Endothelial cell of umbilical vein (primary cell): Measurements from ENCODE around the gene USP47. TPM values are rescaled to one million over a fixed set of nuclear protein-coding genes. Genes with fewer than 3 reads are reported as not detected.

Experiments used
- BruUV-seq: library from RNA; stranded (reverse); fragments of 400-500 nt; replicated peaks from 2 replicates; lab custom pipeline; 2021; lab: Mats Ljungman, UMichigan
- CTCF ChIA-PET: fragments of 300-600, 350-600 bp; sonication (Branson Sonifier 250); formaldehyde crosslinking; loops from one replicate; lab custom pipeline; 2021; ENCODE audit warnings: antibody characterized with exemption, inconsistent platforms; lab: Charles Lee
- POLR2A ChIA-PET: fragments of 300-600, 350-600 bp; sonication (Branson Sonifier 250); formaldehyde crosslinking; loops from one replicate; lab custom pipeline; 2021; ENCODE audit warnings: antibody characterized with exemption, inconsistent platforms; lab: Charles Lee
- DNase-seq: peaks from one replicate; pipeline ENCODE4 v3.0.0-alpha.2; 2011; ENCODE audit warnings: low read depth, low spot score
- FAIRE-seq: peaks from 2 replicates; lab custom pipeline; 2011; peaks lifted over from hg19 to GRCh38; lab: Jason Lieb, UNC
- H2AFZ ChIP-seq: 2 replicates; pipeline ENCODE4 v1.6.0; 2012; ENCODE audit warnings: low read depth, low read length, control low read depth, inconsistent platforms
- H3K27ac ChIP-seq: 2 replicates; pipeline ENCODE4 v1.5.1; 2011; ENCODE audit warnings: low read depth, mild to moderate bottlenecking, control low read depth, low read length, moderate library complexity; ENCODE audit not compliant: insufficient read depth
- H3K27me3 ChIP-seq, 2 experiments: 2 replicates each; pipeline versions ENCODE4 v1.6.0 to v1.6.1; 2011; ENCODE audit warnings: low read length in 2 of 2, mixed read lengths in 1 of 2; ENCODE audit not compliant: control insufficient read depth in 2 of 2, insufficient read depth in 2 of 2
- H3K36me3 ChIP-seq, 2 experiments: 2 replicates in 1 of 2; 3 replicates in 1 of 2; pipeline ENCODE4 v1.5.1; 2011; ENCODE audit warnings: low read length in 2 of 2, mild to moderate bottlenecking in 1 of 2, moderate library complexity in 1 of 2; ENCODE audit not compliant: control insufficient read depth in 2 of 2, insufficient read depth in 2 of 2; ENCODE audit errors: extremely low read depth in 1 of 2
- H3K4me1 ChIP-seq: 3 replicates; pipeline ENCODE4 v1.5.1; 2011; ENCODE audit warnings: mild to moderate bottlenecking, low read length; ENCODE audit not compliant: control insufficient read depth, insufficient read depth; ENCODE audit errors: extremely low read depth
- H3K4me2 ChIP-seq: 2 replicates; pipeline ENCODE4 v1.6.1; 2011; ENCODE audit warnings: low read length, control low read depth, mixed read lengths; ENCODE audit not compliant: insufficient read depth
- H3K4me3 ChIP-seq, 3 experiments: fragments of 200-600 bp in 1 of 3; sonication (generic), shearing (Covaris generic) in 1 of 3; replicated peaks in 1 of 3; 2 replicates each; pipeline ENCODE4 v1.5.1; 2011 to 2016; ENCODE audit warnings: control low read depth in 3 of 3, low read length in 3 of 3, mild to moderate bottlenecking in 2 of 3, inconsistent platforms in 1 of 3, low read depth in 1 of 3, moderate library complexity in 1 of 3; ENCODE audit not compliant: insufficient read depth in 1 of 3
- H3K79me2 ChIP-seq: 2 replicates; pipeline ENCODE4 v1.6.0; 2012; ENCODE audit warnings: low read length, inconsistent platforms; ENCODE audit not compliant: control insufficient read depth, insufficient read depth
- H3K9ac ChIP-seq: replicated peaks from 2 replicates; pipeline ENCODE3; 2011; ENCODE audit warnings: low read length, control low read depth; ENCODE audit not compliant: insufficient read depth; ENCODE audit errors: extremely low read depth
- H3K9me1 ChIP-seq: replicated peaks from 3 replicates; pipeline ENCODE4 v1.6.0; 2011; ENCODE audit warnings: mild to moderate bottlenecking, low read length; ENCODE audit not compliant: control insufficient read depth, insufficient read depth; ENCODE audit errors: extremely low read depth
- H3K9me3 ChIP-seq: replicated peaks from 2 replicates; pipeline ENCODE4 v1.5.1; 2012; ENCODE audit warnings: low read length, inconsistent platforms; ENCODE audit not compliant: control insufficient read depth, insufficient read depth
- H4K20me1 ChIP-seq: replicated peaks from 2 replicates; pipeline ENCODE3; 2011; ENCODE audit warnings: mild to moderate bottlenecking, low read length; ENCODE audit not compliant: control insufficient read depth, insufficient read depth; ENCODE audit errors: extremely low read depth
- CTCF ChIP-seq, 2 donors: IDR thresholded peaks; 1 replicate in 1 of 2; 2 replicates in 1 of 2; pipeline ENCODE4 v1.5.1; 2011; ENCODE audit warnings: low read length in 2 of 2, mild to moderate bottlenecking in 2 of 2, moderate library complexity in 2 of 2, control low read depth in 1 of 2, inconsistent platforms in 1 of 2, low read depth in 1 of 2; ENCODE audit not compliant: insufficient read depth in 1 of 2; ENCODE audit errors: extremely low read depth in 1 of 2
- EZH2 ChIP-seq: IDR thresholded peaks from 2 replicates; pipeline ENCODE4 v1.6.1; 2012; ENCODE audit warnings: borderline replicate concordance, low read depth, mild to moderate bottlenecking, moderate library complexity, low read length, inconsistent platforms; ENCODE audit not compliant: severe bottlenecking
- FOS ChIP-seq: IDR thresholded peaks from 2 replicates; pipeline ENCODE4 v1.6.1; 2011; ENCODE audit warnings: mild to moderate bottlenecking, low read length, moderate library complexity, borderline replicate concordance; ENCODE audit not compliant: insufficient read depth
- GATA2 ChIP-seq: IDR thresholded peaks from 2 replicates; pipeline ENCODE4 v1.7.0; 2011; ENCODE audit warnings: low read depth, mild to moderate bottlenecking, moderate library complexity, mixed read lengths, low read length; ENCODE audit not compliant: insufficient read length, insufficient read depth
- JUN ChIP-seq: IDR thresholded peaks from 2 replicates; pipeline ENCODE4 v1.6.1; 2011; ENCODE audit warnings: borderline replicate concordance, low read depth; ENCODE audit not compliant: insufficient read length, insufficient read depth
- MYC ChIP-seq: IDR thresholded peaks from one replicate; pipeline ENCODE4 v1.6.1; 2011; ENCODE audit warnings: mild to moderate bottlenecking, low read depth, low read length
- POLR2A ChIP-seq: IDR thresholded peaks from 2 replicates; pipeline ENCODE4 v1.6.1; 2012; ENCODE audit warnings: low read depth, mild to moderate bottlenecking, control low read depth, low read length
- POLR2AphosphoS5 ChIP-seq: IDR thresholded peaks from 2 replicates; pipeline ENCODE4 v1.6.1; 2012; ENCODE audit warnings: low read depth, mild to moderate bottlenecking, control low read depth, low read length, moderate library complexity; ENCODE audit not compliant: insufficient read depth
- dilution Hi-C: fragments of 300-500 bp; cut with MboI; formaldehyde crosslinking; loops from one replicate; pipeline ENCODE4 v1.15.0; 2019; ENCODE audit warnings: low sequenced_read_pairs; ENCODE audit not compliant: extremely low pct_ligation_motif_present
- intact Hi-C: fragments of 100-400 bp; cut with micrococcal nuclease; formaldehyde crosslinking; loops from one replicate; pipeline ENCODE4 v1.10.0; 2022
- polyA plus RNA-seq, 4 experiments: library from polyadenylated mRNA; depleted of rRNA in 3 of 4; stranded (reverse) in 3 of 4; unstranded in 1 of 4; fragments of >200 nt; gene quantifications; 2 replicates each; pipeline versions ENCODE4 v1.2.1 to v1.2.3, GENCODE V29; 2011 to 2012; ENCODE audit warnings: missing spikeins in 1 of 4
- total RNA-seq: library from RNA; stranded (reverse); gene quantifications from 2 replicates; pipeline ENCODE4 v1.2.3, GENCODE V29; 2021
- TF ChIP-seq, protein P1 (sequence below): IDR thresholded peaks from 2 replicates; pipeline ENCODE4 v1.6.1; 2011; ENCODE audit not compliant: insufficient read depth, insufficient read length

The USP47 gene
- total and polyA plus RNA-seq, 2 donors (not counting 3 experiments of a cell fraction or from before 2014, with no cell fraction given) = 7.8 to 38.0 TPM

DNA sequence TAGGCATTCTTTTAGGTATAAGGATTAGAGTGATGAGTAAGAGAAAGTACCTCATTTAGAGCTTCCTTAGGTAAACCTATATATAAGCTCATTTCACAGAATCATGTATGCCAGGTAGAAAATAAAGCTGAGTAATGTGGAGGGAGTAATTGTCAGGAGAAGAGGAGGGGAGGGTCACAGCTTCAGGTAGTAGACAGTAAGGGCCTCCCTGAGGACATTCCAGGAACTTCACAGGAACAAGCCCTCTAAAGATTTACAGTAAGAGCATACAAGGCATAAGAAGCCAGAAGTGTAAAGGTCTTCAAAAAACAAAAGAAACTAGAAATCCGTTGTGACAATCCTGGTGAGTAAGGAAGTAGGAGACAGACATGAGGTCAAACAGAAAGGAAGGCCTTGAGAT, 57.6 kb downstream of the USP47 start:
- peaks cover 0 to 6% of the 10 kb centered on the region in 2 experiments for H3K36me3 ChIP-seq
- no peak overlapping the region for H3K27ac ChIP-seq
- dilution Hi-C loops = no loop called here
- no peak overlapping the region for H2AFZ ChIP-seq
- no peak overlapping the region for H3K4me3 ChIP-seq
- intact Hi-C loops = loop anchor here (5.0 kb wide), 1 partner anchor 102 kb away; no protein-coding TSS in a partner anchor
- H3K9me3 ChIP-seq = no peaks in the 10 kb centered on the region
- no peaks in the 10 kb centered on the region for H3K79me2 ChIP-seq
- no peaks in the 10 kb centered on the region for H3K9me1 ChIP-seq
- H4K20me1 ChIP-seq = no peaks in the 10 kb centered on the region
- ChIA-PET CTCF (interaction anchor here (1.1 to 1.5 kb wide), 2 partner anchors 57 to 100 kb away, joined by 3 to 4 read pairs; no protein-coding TSS in a partner anchor), POLR2A (no interaction called here)
- H3K9ac ChIP-seq = no peak overlapping the region
- FAIRE-seq (no peak), DNase-seq (no peak)
- H3K4me1 ChIP-seq = no peaks in the 10 kb centered on the region
- H3K27me3 ChIP-seq = no peaks in the 10 kb centered on the region
- no peak for TF ChIP-seq POLR2AphosphoS5
- TF ChIP-seq POLR2A = no peak
- TF ChIP-seq EZH2 = no peak
- TF ChIP-seq CTCF (IDR thresholded peaks at IDR 0.05; ENCODE audit: extremely low read depth in 1 of 2, insufficient read depth in 1 of 2, low read depth in 1 of 2, low read length in 2 of 2) = no peak
- TF ChIP-seq JUN = no peak
- TF ChIP-seq, protein P1, sequence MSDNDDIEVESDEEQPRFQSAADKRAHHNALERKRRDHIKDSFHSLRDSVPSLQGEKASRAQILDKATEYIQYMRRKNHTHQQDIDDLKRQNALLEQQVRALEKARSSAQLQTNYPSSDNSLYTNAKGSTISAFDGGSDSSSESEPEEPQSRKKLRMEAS = no peak
- TF ChIP-seq FOS = no peak
- TF ChIP-seq MYC = no peak
- TF ChIP-seq GATA2 = no peak
- no peak overlapping the region for H3K4me2 ChIP-seq
- no TSS peak for BruUV-seq
